Measurements from ENCODE around the gene NPFF.

The NPFF gene

GRCh38 chr12:53497461-53497860 is 9.8 kb downstream of the NPFF start:
- Histone ChIP-seq H3K4me1 (ENCODE audit: control insufficient read depth in 1 of 2, insufficient read depth in 2 of 2, low read length in 2 of 2) (peaks cover 25 to 36% of the 10 kb centered on the region in 2 experiments), H3K36me3 (ENCODE audit: control insufficient read depth in 1 of 2, insufficient read depth in 2 of 2, low read length in 2 of 2) (no peaks in the 10 kb centered on the region), H3K27ac (ENCODE audit: low read depth, low read length) (no peak overlapping the region), H3K79me2 (ENCODE audit: control insufficient read depth, insufficient read depth, low read length, poor library complexity) (peaks cover 8% of the 10 kb centered on the region), H3K23ac (ENCODE audit: low read length) (no peak overlapping the region), H3K4me2 (ENCODE audit: low read length) (no peak overlapping the region), H4K8ac (ENCODE audit: low read depth, low read length) (no peak overlapping the region), H2AK5ac (ENCODE audit: low read length) (no peak overlapping the region), H3K9ac (ENCODE audit: low read length) (no peak overlapping the region), H3K18ac (ENCODE audit: low read length) (no peak overlapping the region), H2BK12ac (ENCODE audit: low read length) (no peak overlapping the region), H2BK120ac (ENCODE audit: insufficient read depth, low read length, poor library complexity) (no peak overlapping the region), H4K12ac (ENCODE audit: low read depth, low read length) (no peak overlapping the region), H3K4me3 (ENCODE audit: low read depth, low read length) (no peak overlapping the region), H2AFZ (ENCODE audit: insufficient read depth, low read length, poor library complexity) (no peak overlapping the region), H2BK5ac (ENCODE audit: low read depth, low read length, poor library complexity) (no peak overlapping the region), H4K91ac (ENCODE audit: low read depth, low read length) (no peak overlapping the region), H3K27me3 (ENCODE audit: insufficient read depth, low read length) (no peaks in the 10 kb centered on the region), H3K14ac (ENCODE audit: low read length) (no peak overlapping the region), H3K4ac (ENCODE audit: low read depth, low read length) (no peak overlapping the region), H3K9me3 (ENCODE audit: insufficient read depth, low read depth, low read length) (peaks cover 2% of the 10 kb centered on the region), H3K79me1 (ENCODE audit: low read length) (peaks cover 30% of the 10 kb centered on the region)
- no CpG with 5 or more reads among the region's 3 CpGs for whole genome bisulfite sequencing (ENCODE audit: extremely low coverage, insufficient coverage, insufficient read length)
- no peak for DNase-seq

- H3K79me1 ChIP-seq (ENCODE audit: low read length) = peaks cover 29% of the 10 kb centered on the region
- no peak overlapping the region for H2BK120ac ChIP-seq (ENCODE audit: insufficient read depth, low read length, poor library complexity)
- H2BK12ac ChIP-seq (ENCODE audit: low read length) = no peak overlapping the region
- no peaks in the 10 kb centered on the region for H3K27me3 ChIP-seq (ENCODE audit: insufficient read depth, low read length)
- H3K27ac ChIP-seq (ENCODE audit: low read depth, low read length) = no peak overlapping the region
- no peak overlapping the region for H3K14ac ChIP-seq (ENCODE audit: low read length)
- H2AK5ac ChIP-seq (ENCODE audit: low read length) = no peak overlapping the region
- peaks cover 24 to 36% of the 10 kb centered on the region in 2 experiments for H3K4me1 ChIP-seq (ENCODE audit: control insufficient read depth in 1 of 2, insufficient read depth in 2 of 2, low read length in 2 of 2)
- no peak overlapping the region for H4K91ac ChIP-seq (ENCODE audit: low read depth, low read length)
- H4K12ac ChIP-seq (ENCODE audit: low read depth, low read length) = no peak overlapping the region
- no peak for DNase-seq
- no peak overlapping the region for H2BK5ac ChIP-seq (ENCODE audit: low read depth, low read length, poor library complexity)
- peaks cover 5% of the 10 kb centered on the region for H3K79me2 ChIP-seq (ENCODE audit: control insufficient read depth, insufficient read depth, low read length, poor library complexity)
- H2AFZ ChIP-seq (ENCODE audit: insufficient read depth, low read length, poor library complexity) = no peak overlapping the region
- H3K4me3 ChIP-seq (ENCODE audit: low read depth, low read length) = no peak overlapping the region
- H3K9ac ChIP-seq (ENCODE audit: low read length) = no peak overlapping the region
- H4K8ac ChIP-seq (ENCODE audit: low read depth, low read length) = no peak overlapping the region
- H3K36me3 ChIP-seq (ENCODE audit: control insufficient read depth in 1 of 2, insufficient read depth in 2 of 2, low read length in 2 of 2) = no peaks in the 10 kb centered on the region
- no peak overlapping the region for H3K4ac ChIP-seq (ENCODE audit: low read depth, low read length)
- no peak overlapping the region for H3K4me2 ChIP-seq (ENCODE audit: low read length)
- peaks cover 2% of the 10 kb centered on the region for H3K9me3 ChIP-seq (ENCODE audit: insufficient read depth, low read depth, low read length)
- no peak overlapping the region for H3K18ac ChIP-seq (ENCODE audit: low read length)
- H3K23ac ChIP-seq (ENCODE audit: low read length) = no peak overlapping the region
- no CpG with 5 or more reads among the region's 1 CpG for WGBS (ENCODE audit: extremely low coverage, insufficient coverage, insufficient read length)
Observed at GRCh38 chr12:53496752-53497032, 10.6 kb downstream of the NPFF start.

GRCh38 chr12:53495903-53496751 is 11.2 kb downstream of the NPFF start:
- H4K8ac ChIP-seq (ENCODE audit: low read depth, low read length) = peak overlapping the region; percentile 41
- H2BK5ac ChIP-seq (ENCODE audit: low read depth, low read length, poor library complexity) = no peak overlapping the region
- H3K4ac ChIP-seq (ENCODE audit: low read depth, low read length) = no peak overlapping the region
- no peak overlapping the region for H4K12ac ChIP-seq (ENCODE audit: low read depth, low read length)
- H3K9ac ChIP-seq (ENCODE audit: low read length) = no peak overlapping the region
- H3K23ac ChIP-seq (ENCODE audit: low read length) = no peak overlapping the region
- DNase-seq = peak in 1 of 2 donors; percentile 20
- H2BK120ac ChIP-seq (ENCODE audit: insufficient read depth, low read length, poor library complexity) = no peak overlapping the region
- H3K27ac ChIP-seq (ENCODE audit: low read depth, low read length) = no peak overlapping the region
- H2AFZ ChIP-seq (ENCODE audit: insufficient read depth, low read length, poor library complexity) = peak overlapping the region; percentile 10
- H2AK5ac ChIP-seq (ENCODE audit: low read length) = no peak overlapping the region
- H3K79me2 ChIP-seq (ENCODE audit: control insufficient read depth, insufficient read depth, low read length, poor library complexity) = peaks cover under 1% of the 10 kb centered on the region
- WGBS (ENCODE audit: extremely low coverage, insufficient coverage, insufficient read length) = no CpG with 5 or more reads among the region's 5 CpGs
- H3K9me3 ChIP-seq (ENCODE audit: insufficient read depth, low read depth, low read length) = no peaks in the 10 kb centered on the region
- H3K4me2 ChIP-seq (ENCODE audit: low read length) = no peak overlapping the region
- H2BK12ac ChIP-seq (ENCODE audit: low read length) = peak overlapping the region; percentile 11
- H3K36me3 ChIP-seq (ENCODE audit: control insufficient read depth in 1 of 2, insufficient read depth in 2 of 2, low read length in 2 of 2) = no peaks in the 10 kb centered on the region
- H3K4me3 ChIP-seq (ENCODE audit: low read depth, low read length) = no peak overlapping the region
- no peaks in the 10 kb centered on the region for H3K27me3 ChIP-seq (ENCODE audit: insufficient read depth, low read length)
- peaks cover 22 to 33% of the 10 kb centered on the region in 2 experiments for H3K4me1 ChIP-seq (ENCODE audit: control insufficient read depth in 1 of 2, insufficient read depth in 2 of 2, low read length in 2 of 2)
- H3K18ac ChIP-seq (ENCODE audit: low read length) = no peak overlapping the region
- peak overlapping the region; percentile 21 for H4K91ac ChIP-seq (ENCODE audit: low read depth, low read length)
- H3K14ac ChIP-seq (ENCODE audit: low read length) = no peak overlapping the region
- peaks cover 24% of the 10 kb centered on the region for H3K79me1 ChIP-seq (ENCODE audit: low read length)

GRCh38 chr12:53493610-53494391 is 13.5 kb downstream of the NPFF start:
- Histone ChIP-seq H3K4me1 (ENCODE audit: control insufficient read depth in 1 of 2, insufficient read depth in 2 of 2, low read length in 2 of 2) (peaks cover 14 to 27% of the 10 kb centered on the region in 2 experiments), H4K91ac (ENCODE audit: low read depth, low read length) (peak overlapping the region; percentile 90), H3K36me3 (ENCODE audit: control insufficient read depth in 1 of 2, insufficient read depth in 2 of 2, low read length in 2 of 2) (no peaks in the 10 kb centered on the region), H3K23ac (ENCODE audit: low read length) (no peak overlapping the region), H3K14ac (ENCODE audit: low read length) (peak overlapping the region; percentile 90), H3K79me1 (ENCODE audit: low read length) (peaks cover 13% of the 10 kb centered on the region), H2AFZ (ENCODE audit: insufficient read depth, low read length, poor library complexity) (peak overlapping the region; percentile 97), H3K4me3 (ENCODE audit: low read depth, low read length) (no peak overlapping the region), H3K27me3 (ENCODE audit: insufficient read depth, low read length) (no peaks in the 10 kb centered on the region), H3K79me2 (ENCODE audit: control insufficient read depth, insufficient read depth, low read length, poor library complexity) (no peaks in the 10 kb centered on the region), H2BK5ac (ENCODE audit: low read depth, low read length, poor library complexity) (no peak overlapping the region), H3K9ac (ENCODE audit: low read length) (no peak overlapping the region), H4K12ac (ENCODE audit: low read depth, low read length) (no peak overlapping the region), H3K4me2 (ENCODE audit: low read length) (peak overlapping the region; percentile 97), H2BK120ac (ENCODE audit: insufficient read depth, low read length, poor library complexity) (peak overlapping the region; percentile 77), H3K4ac (ENCODE audit: low read depth, low read length) (peak overlapping the region; percentile 13), H3K18ac (ENCODE audit: low read length) (no peak overlapping the region), H4K8ac (ENCODE audit: low read depth, low read length) (peak overlapping the region; percentile 96), H3K27ac (ENCODE audit: low read depth, low read length) (peak overlapping the region; percentile 84), H3K9me3 (ENCODE audit: insufficient read depth, low read depth, low read length) (no peaks in the 10 kb centered on the region), H2BK12ac (ENCODE audit: low read length) (peak overlapping the region; percentile 12), H2AK5ac (ENCODE audit: low read length) (peak overlapping the region; percentile 27)
- WGBS (ENCODE audit: extremely low coverage, insufficient coverage, insufficient read length) = no CpG with 5 or more reads among the region's 11 CpGs
- DNase-seq = peak in 1 of 2 donors; percentile 35

All from trophoblast cell (in vitro differentiated cells and primary cell).